Colonic mucosa (tissue), 4 donors: Measurements from ENCODE around the gene ZNF576. TPM values are rescaled to one million over a fixed set of nuclear protein-coding genes. Genes with fewer than 3 reads are reported as not detected.

Experiments
- DNase-seq: peaks from one replicate; pipeline ENCODE4 v3.0.0-alpha.2; 2020
- H3K27ac ChIP-seq: fragments of 200-600 bp; one replicate; pipeline ENCODE4 v1.8.0; 2021
- H3K27me3 ChIP-seq: fragments of 200-600 bp; one replicate; pipeline ENCODE4 v1.8.0; 2021
- H3K36me3 ChIP-seq: fragments of 200-600 bp; one replicate; pipeline ENCODE4 v1.8.0; 2021
- H3K4me1 ChIP-seq: fragments of 200-600 bp; one replicate; pipeline ENCODE4 v1.8.0; 2021; ENCODE audit warnings: mild to moderate bottlenecking
- H3K4me3 ChIP-seq: fragments of 200-600 bp; one replicate; pipeline ENCODE4 v1.8.0; 2021
- H3K9ac ChIP-seq, 2 donors: one replicate each; pipeline ENCODE4 v1.7.0; 2013; ENCODE audit warnings: control low read depth in 2 of 2, low read depth in 2 of 2, low read length in 2 of 2
- H3K9me3 ChIP-seq: fragments of 200-600 bp; one replicate; pipeline ENCODE4 v1.8.0; 2021
- intact Hi-C: fragments of 100-400 bp; cut with DNase I; formaldehyde crosslinking; loops from one replicate; pipeline ENCODE4 v1.14.1; 2022
- total RNA-seq, 2 donors: library from RNA; stranded (reverse); fragmentation: NEBNext Ultra II Directional in 1 of 2; extraction: Animal tissue kit (Norgen Biotek cat#: 25700) in 1 of 2; gene quantifications; one replicate each; pipeline ENCODE4 v1.2.1, GENCODE V29; 2021
- TF ChIP-seq, protein P1 (sequence below): fragments of 200-600 bp; IDR thresholded peaks from one replicate; pipeline ENCODE4 v1.8.0; 2022; ENCODE audit warnings: antibody characterized with exemption, mild to moderate bottlenecking
- donor health status: healthy.
- donor health status: DM: no; HTN: no; CAD: no.
- donor health status: DM: no; HTN: no; CAD: no.

Gene ZNF576
- total RNA-seq, 2 donors from 2014 or later: 15.4 to 27.1 TPM

DNA sequence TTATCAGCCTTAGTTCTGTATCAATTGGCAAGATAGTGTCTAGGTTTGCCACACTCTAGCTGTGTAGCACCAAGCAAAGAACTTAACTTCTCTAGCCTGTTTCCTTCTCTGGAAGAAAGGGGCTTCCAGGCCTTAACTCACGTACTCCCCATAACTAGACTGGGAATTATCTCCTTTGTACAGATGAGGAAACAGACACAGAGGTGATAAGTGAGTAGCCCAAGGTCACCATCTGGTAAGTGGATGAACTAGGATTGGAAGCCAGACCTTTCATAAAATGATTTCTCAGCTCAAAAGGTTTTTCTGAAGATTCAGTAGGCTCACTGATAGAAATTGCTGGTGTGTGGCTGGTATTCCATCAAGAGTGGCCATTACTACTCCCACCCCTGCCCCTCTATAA is 19.9 kb downstream of the ZNF576 start:
- intact Hi-C loops: no loop called here
- no peaks in the 10 kb centered on the region for H3K36me3 ChIP-seq
- no peak overlapping the region for H3K9ac ChIP-seq
- DNase-seq: no peak
- TF ChIP-seq, protein P1, sequence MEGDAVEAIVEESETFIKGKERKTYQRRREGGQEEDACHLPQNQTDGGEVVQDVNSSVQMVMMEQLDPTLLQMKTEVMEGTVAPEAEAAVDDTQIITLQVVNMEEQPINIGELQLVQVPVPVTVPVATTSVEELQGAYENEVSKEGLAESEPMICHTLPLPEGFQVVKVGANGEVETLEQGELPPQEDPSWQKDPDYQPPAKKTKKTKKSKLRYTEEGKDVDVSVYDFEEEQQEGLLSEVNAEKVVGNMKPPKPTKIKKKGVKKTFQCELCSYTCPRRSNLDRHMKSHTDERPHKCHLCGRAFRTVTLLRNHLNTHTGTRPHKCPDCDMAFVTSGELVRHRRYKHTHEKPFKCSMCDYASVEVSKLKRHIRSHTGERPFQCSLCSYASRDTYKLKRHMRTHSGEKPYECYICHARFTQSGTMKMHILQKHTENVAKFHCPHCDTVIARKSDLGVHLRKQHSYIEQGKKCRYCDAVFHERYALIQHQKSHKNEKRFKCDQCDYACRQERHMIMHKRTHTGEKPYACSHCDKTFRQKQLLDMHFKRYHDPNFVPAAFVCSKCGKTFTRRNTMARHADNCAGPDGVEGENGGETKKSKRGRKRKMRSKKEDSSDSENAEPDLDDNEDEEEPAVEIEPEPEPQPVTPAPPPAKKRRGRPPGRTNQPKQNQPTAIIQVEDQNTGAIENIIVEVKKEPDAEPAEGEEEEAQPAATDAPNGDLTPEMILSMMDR: no peak
- H3K27ac ChIP-seq: no peak overlapping the region
- no peak overlapping the region for H3K4me3 ChIP-seq
- no peaks in the 10 kb centered on the region for H3K4me1 ChIP-seq
- H3K9me3 ChIP-seq: no peaks in the 10 kb centered on the region
- no peaks in the 10 kb centered on the region for H3K27me3 ChIP-seq

GRCh38 chr19:43616954-43617353 is 20.6 kb downstream of the ZNF576 start:
- Histone ChIP-seq H3K36me3 (no peaks in the 10 kb centered on the region), H3K9ac (no peak overlapping the region), H3K27me3 (no peaks in the 10 kb centered on the region), H3K4me1 (no peaks in the 10 kb centered on the region), H3K27ac (no peak overlapping the region), H3K9me3 (no peaks in the 10 kb centered on the region), H3K4me3 (no peak overlapping the region)
- TF ChIP-seq, protein P1: no peak
- intact Hi-C loops: no loop called here
- no peak for DNase-seq

GRCh38 chr19:43618921-43619261 is 22.5 kb downstream of the ZNF576 start:
- Histone ChIP-seq H3K4me1 (no peaks in the 10 kb centered on the region), H3K27ac (peak overlapping the region; percentile 94), H3K9me3 (no peaks in the 10 kb centered on the region), H3K27me3 (no peaks in the 10 kb centered on the region), H3K9ac (peak overlapping the region; percentile 87 to 96), H3K36me3 (no peaks in the 10 kb centered on the region), H3K4me3 (peak overlapping the region; percentile 94)
- DNase-seq: peak; percentile 65
- TF ChIP-seq, protein P1: no peak
- intact Hi-C loops: no loop called here

DNA sequence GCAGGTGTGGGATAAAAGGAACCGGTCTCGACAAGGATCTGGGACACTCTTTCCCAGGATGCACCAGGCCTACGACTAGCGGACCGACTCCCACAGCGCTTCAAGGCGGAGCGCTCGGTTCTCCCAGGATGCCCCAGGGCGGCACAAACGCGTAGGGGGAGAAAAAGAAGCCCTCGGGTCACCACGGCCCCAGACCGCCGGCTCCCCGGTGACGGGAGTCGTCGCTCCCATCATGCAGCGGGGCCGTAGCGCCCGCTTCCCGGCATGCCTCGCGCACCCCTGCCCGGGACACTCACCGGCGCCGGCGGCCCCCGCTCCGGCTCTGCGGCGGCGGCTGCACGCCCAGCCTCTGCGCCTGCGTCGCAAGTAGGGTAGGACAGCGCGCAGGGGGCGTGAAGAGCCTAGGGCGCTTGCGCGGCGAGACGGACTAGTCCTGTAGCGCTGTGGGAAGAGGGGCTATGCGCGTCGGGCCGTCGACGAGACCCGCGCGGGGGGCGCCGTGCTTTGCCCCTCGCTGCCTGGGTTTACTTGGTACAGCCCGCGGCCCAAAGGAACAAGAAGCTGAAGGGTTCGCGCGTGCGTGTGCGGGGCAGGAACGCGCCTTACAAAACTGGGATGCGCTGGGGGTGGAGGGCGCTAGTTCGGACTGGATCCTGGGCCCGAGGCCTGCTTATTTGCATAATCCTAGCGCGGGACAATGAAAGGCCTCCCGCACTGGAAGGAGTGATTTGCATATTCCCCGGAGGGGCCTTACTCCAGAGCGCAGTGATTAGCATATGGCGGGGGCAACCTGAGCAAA is 23.1 kb downstream of the ZNF576 start, which contains the start of gene ZNF428:
TSS of gene ZNF428 (minus strand) at position 368 of the 799 bp plus-strand sequence. CDS start 5,325 bp downstream, outside the sequence.
- H3K4me3 ChIP-seq: peak within 1 kb of the TSS; percentile 94
- intact Hi-C loops: no loop called here
- no peaks in the 10 kb centered on the region for H3K9me3 ChIP-seq
- no peaks in the 10 kb centered on the region for H3K36me3 ChIP-seq
- DNase-seq: peak; percentile 84
- H3K4me1 ChIP-seq: no peaks in the 10 kb centered on the region
- H3K27ac ChIP-seq: peak within 1 kb of the TSS; percentile 94
- H3K9ac ChIP-seq: peak within 1 kb of the TSS; percentile 87 to 96
- H3K27me3 ChIP-seq: no peaks in the 10 kb centered on the region
- TF ChIP-seq, protein P1: no peak

- H3K4me1 ChIP-seq: no peaks in the 10 kb centered on the region
- no peak for DNase-seq
- peak overlapping the region; percentile 87 to 96 for H3K9ac ChIP-seq
- H3K27me3 ChIP-seq: no peaks in the 10 kb centered on the region
- TF ChIP-seq, protein P1: no peak
- no peaks in the 10 kb centered on the region for H3K9me3 ChIP-seq
- peak overlapping the region; percentile 94 for H3K4me3 ChIP-seq
- H3K27ac ChIP-seq: peak overlapping the region; percentile 94
- no peaks in the 10 kb centered on the region for H3K36me3 ChIP-seq
- intact Hi-C loops: no loop called here
Measured at GRCh38 chr19:43620061-43621001, 23.9 kb downstream of the ZNF576 start.
